ENCODE data around the gene PTPRD. TPM values are rescaled to one million over a fixed set of nuclear protein-coding genes. Genes with fewer than 3 reads are reported as not detected.

Gene PTPRD
- total and polyA plus RNA-seq, 2 of the 4 experiments (the other 2 are of a cell fraction): 0.07 to 0.18 TPM

DNA sequence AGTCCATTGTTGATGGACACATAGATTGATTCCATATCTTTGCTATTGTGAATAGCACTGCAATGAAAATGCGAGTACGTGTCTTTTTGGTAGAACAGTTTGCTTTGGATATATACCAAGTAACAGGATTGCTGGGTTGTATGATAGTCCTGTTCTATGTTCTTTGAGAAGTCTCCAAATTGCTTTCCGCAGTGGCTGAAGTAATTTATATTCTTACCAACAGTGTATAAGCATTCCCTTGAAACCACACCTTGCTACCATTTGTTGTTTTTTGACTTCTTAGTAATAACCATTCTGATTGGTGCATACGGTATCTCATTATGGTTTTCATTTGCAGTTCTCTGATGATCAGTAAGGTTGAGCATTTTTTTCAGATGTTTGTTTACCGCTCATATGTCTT, 792.9 kb downstream of the PTPRD start:
- H4K5ac ChIP-seq (ENCODE audit: low read depth, low read length): no peak overlapping the region
- dilution Hi-C loops (cut with HindIII; ENCODE audit: low sequenced_read_pairs, unreplicated experiment): no loop called here
- no peak overlapping the region for H3K4ac ChIP-seq (ENCODE audit: low read depth, low read length)
- H2BK15ac ChIP-seq (ENCODE audit: low read depth, low read length): no peak overlapping the region
- in situ Hi-C loops (cut with MboI; ENCODE audit: low sequenced_read_pairs): no loop called here
- H3K14ac ChIP-seq (replicated peaks; ENCODE audit: low read depth, low read length): no peak overlapping the region
- TF ChIP-seq, protein P1, sequence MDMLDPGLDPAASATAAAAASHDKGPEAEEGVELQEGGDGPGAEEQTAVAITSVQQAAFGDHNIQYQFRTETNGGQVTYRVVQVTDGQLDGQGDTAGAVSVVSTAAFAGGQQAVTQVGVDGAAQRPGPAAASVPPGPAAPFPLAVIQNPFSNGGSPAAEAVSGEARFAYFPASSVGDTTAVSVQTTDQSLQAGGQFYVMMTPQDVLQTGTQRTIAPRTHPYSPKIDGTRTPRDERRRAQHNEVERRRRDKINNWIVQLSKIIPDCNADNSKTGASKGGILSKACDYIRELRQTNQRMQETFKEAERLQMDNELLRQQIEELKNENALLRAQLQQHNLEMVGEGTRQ (IDR thresholded peaks at IDR 0.05; ENCODE audit: low read depth, low read length): no peak
- TF ChIP-seq RCOR1 (IDR thresholded peaks at IDR 0.05; ENCODE audit: insufficient replicate concordance, low read length): no peak
- no peak for TF ChIP-seq NFE2L2 (IDR thresholded peaks at IDR 0.05; ENCODE audit: low read depth, low read length)
- peaks cover 3% of the 10 kb centered on the region; the same call in 1 of the 2 replicates for H3K9me3 ChIP-seq (ENCODE audit: control insufficient read depth, insufficient read depth, low read length)
- intact Hi-C loops (cut with micrococcal nuclease): loop anchor here (5.0 kb wide), 1 partner anchor 1742 kb away; no protein-coding TSS in a partner anchor
- H4K91ac ChIP-seq (ENCODE audit: insufficient read depth, low read depth, low read length): no peak overlapping the region
- no peak overlapping the region for H3K9ac ChIP-seq (ENCODE audit: low read depth, low read length)
- POLR2A ChIA-PET (ENCODE audit: unreplicated experiment): no interaction called here
- no peak overlapping the region for H4K8ac ChIP-seq (ENCODE audit: low read depth in 2 of 2, low read length in 2 of 2)
- H3K9me1 ChIP-seq (ENCODE audit: insufficient read depth, low read length): no peaks in the 10 kb centered on the region
- no peaks in the 10 kb centered on the region for H4K20me1 ChIP-seq (ENCODE audit: insufficient read depth, low read length)
- no peak overlapping the region for H2BK20ac ChIP-seq (ENCODE audit: low read depth, low read length)
- no peak overlapping the region for H3K4me3 ChIP-seq (ENCODE audit: insufficient read depth, low read depth, low read length)
- CTCF ChIA-PET: no interaction called here
- no peak overlapping the region for H2AFZ ChIP-seq (replicated peaks; ENCODE audit: low read length, poor library complexity)
- H3K27me3 ChIP-seq (ENCODE audit: control insufficient read depth, insufficient read depth, low read length): no peaks in the 10 kb centered on the region
- H3K56ac ChIP-seq (ENCODE audit: extremely low read depth, insufficient read depth, low read length): no peak overlapping the region
- no peak overlapping the region for H2AK5ac ChIP-seq (ENCODE audit: low read depth, low read length)
- H3K4me1 ChIP-seq (ENCODE audit: control insufficient read depth, insufficient read depth, low read length): no peaks in the 10 kb centered on the region
- no peak overlapping the region for H3K4me2 ChIP-seq (ENCODE audit: low read depth, low read length)
- no TSS peak for BruUV-seq (replicated peaks)
- H3K18ac ChIP-seq (ENCODE audit: low read depth, low read length): no peak overlapping the region
- no peak overlapping the region for H2AK9ac ChIP-seq (replicated peaks; ENCODE audit: low read depth, low read length, poor library complexity)
- H3K27ac ChIP-seq (ENCODE audit: insufficient read depth, low read length): no peak overlapping the region
- no CpG with 5 or more reads among the region's 5 CpGs for WGBS, 2 experiments (ENCODE audit: extremely low coverage in 2 of 2, insufficient read length in 1 of 2)
- no peaks in the 10 kb centered on the region for H3K79me1 ChIP-seq (ENCODE audit: low read depth in 1 of 2, low read length in 2 of 2)
- no peak overlapping the region for H2BK120ac ChIP-seq (ENCODE audit: low read depth, low read length)
- no peaks in the 10 kb centered on the region for H3K36me3 ChIP-seq (ENCODE audit: control insufficient read depth, insufficient read depth, low read length)
- H2BK5ac ChIP-seq (ENCODE audit: low read depth, low read length, poor library complexity, severe bottlenecking): no peak overlapping the region
- no peak overlapping the region for H3K23ac ChIP-seq (ENCODE audit: low read depth, low read length)
- no peak for ATAC-seq (ENCODE audit: low read depth)
- DNase-seq: no peak
